NCI-H510A treated with DMSO at 0.1 percent for 48 hours (cell line): ENCODE measurements around the gene WWOX.

Experiments used
- DNase-seq: peaks from one replicate; lab custom pipeline; 2025; lab: John Stamatoyannopoulos, UW

WWOX gene

GRCh38 chr16:78146807-78147206, 47.4 kb downstream of the WWOX start:
- DNase-seq: no peak

- peak; percentile 52 for DNase-seq
Observed at GRCh38 chr16:78147911-78148401, 48.5 kb downstream of the WWOX start.

- no peak for DNase-seq
Observed at GRCh38 chr16:78150233-78150632, 50.8 kb downstream of the WWOX start.

- no peak for DNase-seq
Observed at GRCh38 chr16:78154729-78155461, 55.4 kb downstream of the WWOX start.

GRCh38 chr16:78155791-78156345, 56.4 kb downstream of the WWOX start:
- no peak for DNase-seq

GRCh38 chr16:78161023-78161729, 61.7 kb downstream of the WWOX start:
- no peak for DNase-seq

- peak; percentile 10 for DNase-seq
Observed at GRCh38 chr16:78163772-78164670, 64.6 kb downstream of the WWOX start.

GRCh38 chr16:78170494-78170933, 71.1 kb downstream of the WWOX start:
- no peak for DNase-seq

GRCh38 chr16:78175287-78175686, 75.8 kb downstream of the WWOX start:
- DNase-seq: no peak

- no peak for DNase-seq
Observed at GRCh38 chr16:78176435-78176834, 77.0 kb downstream of the WWOX start.

GRCh38 chr16:78177218-78177617, 77.8 kb downstream of the WWOX start:
- no peak for DNase-seq

- peak; percentile 82 for DNase-seq
Observed at GRCh38 chr16:78177987-78178386, 78.5 kb downstream of the WWOX start.

GRCh38 chr16:78179666-78180065, 80.2 kb downstream of the WWOX start:
- peak; percentile 66 for DNase-seq

- DNase-seq: no peak
Observed at GRCh38 chr16:78180349-78180748, 80.9 kb downstream of the WWOX start.

- DNase-seq: peak; percentile 62
Observed at GRCh38 chr16:78183437-78184237, 84.2 kb downstream of the WWOX start.

- DNase-seq: peak; percentile 62
Observed at GRCh38 chr16:78184238-78185183, 85.1 kb downstream of the WWOX start.

GRCh38 chr16:78189121-78189520, 89.7 kb downstream of the WWOX start:
- no peak for DNase-seq

- no peak for DNase-seq
Observed at GRCh38 chr16:78192734-78193488, 93.5 kb downstream of the WWOX start.

- DNase-seq: no peak
Observed at GRCh38 chr16:78194948-78195347, 95.5 kb downstream of the WWOX start.
